Measurements from ENCODE around the gene PAQR8.

The PAQR8 gene

DNA sequence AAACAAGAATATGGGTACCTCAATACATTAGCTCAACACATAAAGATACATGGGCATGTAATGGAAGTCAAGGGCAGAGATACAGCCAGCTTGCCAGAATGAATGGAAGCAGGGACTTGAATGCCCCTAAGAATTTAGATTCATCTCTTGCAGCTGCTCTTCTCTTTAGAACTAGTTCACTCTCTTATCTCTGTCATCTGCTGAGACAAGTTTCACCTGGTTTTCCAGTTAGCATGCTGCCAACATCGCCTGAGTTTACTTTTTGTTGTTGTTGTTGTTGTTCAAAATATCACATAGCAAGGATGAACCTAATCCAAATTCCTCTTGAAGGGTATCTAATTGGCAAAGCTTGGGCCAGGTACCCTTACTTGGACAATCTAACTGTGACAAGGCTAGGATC lies 14.1 kb upstream of the PAQR8 start:
- DNase-seq (ENCODE audit: low read depth in 2 of 2) = no peak

DNA sequence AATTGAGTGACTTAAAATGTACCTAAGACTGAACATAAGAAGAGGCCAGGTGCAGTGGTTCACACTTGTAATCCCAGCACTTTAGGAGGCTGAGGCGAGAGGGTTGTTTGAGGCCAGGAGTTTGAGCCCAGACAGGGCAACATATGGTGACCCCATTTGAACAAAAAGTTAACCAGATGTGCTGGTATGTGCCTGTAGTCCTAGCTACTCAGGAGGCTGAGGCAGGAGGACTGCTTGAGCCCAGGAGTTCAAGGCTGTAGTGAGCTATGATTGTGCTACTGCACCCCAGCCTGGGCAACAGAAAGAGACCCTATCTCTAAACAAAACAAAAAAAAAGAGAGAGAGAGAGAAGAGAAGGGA lies 10.1 kb upstream of the PAQR8 start:
- DNase-seq (ENCODE audit: low read depth in 2 of 2) = no peak

DNA sequence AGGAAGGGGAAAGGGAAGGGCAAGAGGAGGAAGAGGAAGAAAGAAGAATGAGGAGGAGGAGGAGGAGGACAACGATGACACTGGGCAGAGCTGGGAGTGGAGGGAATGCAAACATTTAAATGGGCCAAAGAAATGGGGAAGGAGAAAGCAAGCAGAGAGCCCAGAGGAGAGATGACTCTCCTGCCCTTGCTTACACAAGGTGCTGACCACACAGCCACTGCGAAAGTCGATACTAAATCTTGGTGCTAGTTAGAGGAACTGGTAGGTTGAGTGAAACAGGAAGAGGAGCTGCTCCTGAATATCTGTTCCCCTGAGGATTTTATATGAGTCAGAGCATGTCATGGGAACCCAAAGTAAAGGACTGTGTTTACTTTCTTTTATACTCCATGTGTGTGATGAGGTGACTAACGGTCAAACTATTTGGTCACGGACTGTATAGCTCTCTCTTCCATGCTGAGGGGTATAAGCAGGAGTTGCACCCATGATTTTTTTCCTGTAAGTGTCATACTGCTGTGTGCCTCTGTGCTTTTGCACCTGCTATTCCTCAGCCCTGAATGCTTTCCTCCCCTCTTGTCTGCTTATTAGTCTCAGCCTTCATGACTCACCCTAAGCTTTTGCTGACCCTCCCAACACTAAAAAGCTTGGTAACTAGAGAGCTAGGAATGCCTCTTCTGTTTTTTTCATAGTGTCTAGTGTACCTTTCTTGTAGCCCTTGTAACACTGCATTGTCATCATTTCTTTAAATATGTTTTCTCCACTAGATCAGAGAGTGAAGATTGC lies 9.5 kb upstream of the PAQR8 start:
- DNase-seq (ENCODE audit: low read depth in 2 of 2) = no peak

DNA sequence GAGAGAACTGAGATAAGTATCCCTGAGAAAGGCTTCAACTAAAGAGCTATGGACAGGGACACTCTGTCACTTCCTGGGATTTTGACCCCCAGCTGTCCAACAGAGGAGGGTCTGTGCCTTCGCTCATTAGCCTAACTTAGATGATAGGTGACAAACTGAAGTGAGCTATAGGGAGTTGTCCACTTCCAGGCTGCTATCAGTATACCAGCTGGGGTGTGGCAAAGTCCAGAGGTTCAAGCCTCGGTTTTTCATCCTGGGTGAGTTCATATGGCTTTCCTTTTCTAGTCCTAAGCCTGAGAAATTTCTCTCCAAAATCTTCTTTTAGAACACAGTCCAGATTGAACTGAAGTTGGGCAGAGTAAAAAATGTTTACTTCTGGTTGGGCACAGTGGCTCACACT lies 5.9 kb upstream of the PAQR8 start:
- DNase-seq (ENCODE audit: low read depth in 2 of 2) = no peak

DNA sequence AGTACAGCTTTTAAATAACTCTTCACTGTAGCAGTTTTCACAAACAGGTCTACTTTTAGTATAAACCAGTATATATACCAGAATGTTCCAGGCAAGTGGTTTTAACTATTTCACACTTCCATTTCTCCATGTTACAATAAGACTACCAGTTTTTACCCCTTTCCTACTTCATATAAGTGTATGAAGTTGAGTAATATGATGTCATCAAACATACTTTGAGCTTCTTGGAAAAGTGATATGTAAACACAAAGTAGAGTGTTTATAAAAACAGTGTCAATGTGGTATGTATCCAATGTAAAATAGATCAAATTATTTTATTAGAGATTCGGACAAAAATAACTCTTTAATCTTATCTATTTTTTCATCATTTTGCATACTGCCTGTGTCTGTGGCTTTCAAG lies 2.5 kb upstream of the PAQR8 start:
- DNase-seq (ENCODE audit: low read depth in 2 of 2) = no peak

DNA sequence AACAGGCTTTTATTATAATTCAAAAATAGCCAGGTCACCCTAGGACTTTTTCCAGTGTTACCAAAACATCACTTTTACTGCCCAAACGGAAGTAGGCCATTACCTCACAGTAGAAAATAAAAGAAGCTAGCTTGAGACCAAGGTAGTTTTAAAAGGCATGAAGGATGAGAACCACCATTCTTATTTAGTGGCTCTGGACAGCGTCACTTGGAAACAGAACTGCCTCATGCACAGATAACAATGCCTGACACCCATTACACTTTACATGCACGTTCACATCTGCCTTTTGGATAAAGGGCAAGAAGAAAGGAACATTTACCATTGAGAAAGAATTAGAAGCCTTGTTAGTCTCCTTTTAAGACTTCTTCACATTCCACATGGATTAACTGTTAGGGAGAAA lies 1.9 kb upstream of the PAQR8 start:
- DNase-seq (ENCODE audit: low read depth in 2 of 2) = no peak

DNA sequence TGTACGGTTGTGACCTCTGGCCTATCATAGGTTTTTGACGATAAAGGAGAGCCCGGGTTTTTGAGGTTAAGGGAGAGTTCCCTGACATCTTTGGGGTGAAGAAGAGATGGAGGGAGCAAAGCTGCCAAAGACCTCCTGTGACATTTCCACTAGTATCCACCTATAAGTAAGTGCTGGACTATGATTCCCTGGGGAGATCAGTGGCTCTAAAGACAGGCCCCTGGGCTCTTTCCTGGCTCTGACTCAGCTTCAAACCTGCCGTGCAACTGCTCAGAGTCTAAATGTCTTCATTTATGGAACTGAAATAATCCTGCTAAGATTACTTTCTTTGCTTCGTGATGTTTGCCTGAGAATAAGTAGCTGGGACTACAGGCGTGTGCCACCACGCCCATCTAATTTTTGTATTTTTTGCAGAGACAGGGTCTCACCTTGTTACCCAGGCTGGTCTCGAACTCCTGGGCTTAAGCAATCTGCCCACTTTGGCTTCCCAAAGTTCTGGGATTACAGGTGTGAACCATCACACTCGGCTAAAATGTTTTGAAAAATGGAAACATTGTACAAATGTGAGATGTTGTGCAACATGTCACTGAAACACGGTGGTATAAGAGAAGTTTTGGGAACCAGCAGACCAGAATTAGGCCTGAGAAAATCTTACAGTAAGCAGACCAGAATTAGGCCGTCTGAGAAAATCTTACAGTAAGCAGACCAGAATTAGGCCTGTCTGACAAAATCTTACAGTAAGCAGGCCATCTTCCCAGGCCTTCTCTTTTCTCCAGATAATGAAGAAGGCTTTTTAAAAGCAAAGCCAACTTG lies 1.1 kb upstream of the PAQR8 start:
- no peak for DNase-seq (ENCODE audit: low read depth in 2 of 2)

DNA sequence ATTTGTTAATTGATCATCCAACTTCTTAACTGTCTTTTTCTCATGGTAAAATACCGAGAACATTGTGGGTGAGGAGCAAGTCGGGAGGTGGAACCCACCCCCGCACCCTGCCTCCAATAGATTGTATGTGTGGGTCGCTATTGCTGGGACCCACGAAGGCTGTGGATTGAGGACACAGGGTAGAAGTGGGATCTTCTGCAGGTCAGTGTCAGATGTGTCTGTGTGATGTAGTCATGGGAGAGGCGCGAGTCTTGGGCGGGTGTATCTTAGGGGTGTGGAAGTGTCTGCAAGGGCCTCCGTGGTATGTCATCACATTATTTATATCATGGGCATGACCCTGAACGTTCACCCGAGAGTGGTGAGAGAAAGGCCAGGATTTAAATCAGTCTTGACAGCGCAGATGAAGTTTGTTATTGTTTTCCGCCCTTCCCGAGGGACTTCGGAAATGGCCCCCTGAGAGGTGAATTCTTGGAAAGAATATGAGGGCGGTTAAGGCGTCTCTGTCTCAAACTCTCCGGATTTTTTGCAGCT lies 472 bp upstream of the PAQR8 start:
- no peak for DNase-seq (ENCODE audit: low read depth in 2 of 2)

DNA sequence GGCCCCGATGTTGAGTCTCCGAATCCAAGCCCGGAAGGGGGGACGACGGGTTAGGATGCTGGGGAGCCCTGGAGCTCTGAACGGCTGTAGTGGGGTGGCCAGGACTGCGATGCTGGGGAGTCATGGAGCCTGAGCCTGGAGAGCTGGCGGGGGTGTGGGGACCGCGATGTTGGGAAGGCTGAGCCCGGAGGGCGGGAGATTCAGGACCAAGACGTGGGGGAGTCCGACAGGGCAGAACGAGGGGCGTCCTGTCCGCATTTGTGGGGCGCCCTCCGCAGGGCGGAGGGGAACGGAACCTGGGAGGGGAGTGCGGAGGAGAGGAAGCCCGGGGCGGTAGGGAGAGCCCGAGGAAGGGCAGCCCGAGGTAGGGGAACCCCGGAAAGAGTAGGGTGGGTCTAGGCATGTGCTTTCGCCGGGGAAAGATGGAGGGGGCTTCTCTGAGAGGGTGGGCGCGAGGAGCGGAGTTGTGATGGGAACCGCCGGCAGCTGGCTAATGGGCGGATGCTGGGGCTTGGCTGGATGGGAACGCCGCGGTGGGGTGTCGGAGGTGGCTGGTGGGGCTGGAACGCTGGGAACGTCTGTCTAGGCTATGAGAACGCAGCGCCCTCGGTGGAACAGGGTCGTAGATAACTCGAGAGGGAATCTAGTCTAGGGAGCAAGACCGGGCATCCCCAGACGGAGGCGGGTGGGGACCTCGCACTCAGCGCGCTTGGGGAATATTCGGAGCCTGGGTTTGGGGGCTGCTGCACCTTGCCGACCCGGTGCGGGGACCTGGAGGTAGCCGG lies 684 bp downstream of the PAQR8 start:
- peak; percentile 19 to 26 for DNase-seq (ENCODE audit: low read depth in 2 of 2)

DNA sequence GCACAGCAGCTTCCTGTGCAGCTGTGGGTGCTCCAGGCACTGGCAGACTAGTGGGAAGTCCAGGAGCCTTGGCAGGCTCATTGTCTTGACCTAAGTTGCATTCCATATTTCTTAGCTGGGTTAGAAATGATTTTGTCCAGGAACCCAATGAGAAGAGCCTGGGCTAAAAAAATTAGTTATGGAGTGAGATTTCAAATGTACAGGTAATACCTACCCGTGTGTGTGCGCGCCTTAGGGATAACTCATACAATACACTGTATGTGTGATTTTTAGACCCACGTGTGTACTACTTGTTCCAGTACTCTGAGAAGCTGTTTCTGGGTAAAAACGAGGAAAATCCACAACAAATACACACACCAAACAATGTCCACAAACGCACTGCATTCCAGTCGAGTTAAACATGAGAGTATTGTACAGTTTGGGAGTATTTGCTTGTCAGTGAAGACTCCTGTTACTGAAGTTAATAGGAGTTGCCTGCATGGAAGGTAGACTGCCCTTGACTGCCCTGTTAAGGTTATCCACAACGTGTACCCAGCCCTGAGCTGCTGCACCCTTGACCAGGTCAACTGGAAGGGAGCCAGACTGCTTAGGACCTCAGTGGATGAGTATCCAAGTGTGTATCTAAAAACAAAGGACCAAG lies 1.4 kb downstream of the PAQR8 start:
- DNase-seq (ENCODE audit: low read depth in 2 of 2) = no peak

DNA sequence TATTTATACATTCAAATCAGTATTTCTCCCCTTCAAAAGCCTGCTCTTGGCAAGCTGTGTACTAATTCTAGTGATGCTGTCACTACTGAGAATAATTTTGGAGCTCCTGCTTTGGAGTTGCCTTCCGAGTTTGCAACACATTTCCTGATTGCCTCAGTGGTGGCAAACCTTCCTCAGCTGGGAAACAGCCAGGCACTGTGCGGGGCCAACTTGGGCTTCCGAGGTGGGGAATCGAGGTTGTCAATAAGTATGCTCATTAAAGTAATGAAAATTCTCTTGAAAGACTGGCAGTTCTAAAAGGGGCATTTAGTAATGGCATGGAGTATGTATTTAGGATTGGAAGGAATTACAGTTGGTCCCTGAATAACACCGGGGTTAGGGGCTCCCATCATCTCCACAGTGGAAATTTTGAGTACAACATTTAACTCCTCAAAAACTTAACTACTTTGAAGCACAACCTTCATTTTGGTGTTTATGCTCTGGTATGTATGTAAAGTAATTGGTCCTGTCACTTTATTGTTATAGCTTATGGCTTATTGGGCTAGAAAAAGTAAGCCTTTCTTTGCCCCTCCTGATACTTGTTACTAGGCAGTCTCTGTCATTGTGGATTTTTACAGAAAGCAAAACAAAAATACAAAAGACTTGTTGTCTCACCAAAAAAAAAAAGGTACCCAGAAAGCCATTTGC lies 2.7 kb downstream of the PAQR8 start:
- DNase-seq (ENCODE audit: low read depth in 2 of 2) = no peak

DNA sequence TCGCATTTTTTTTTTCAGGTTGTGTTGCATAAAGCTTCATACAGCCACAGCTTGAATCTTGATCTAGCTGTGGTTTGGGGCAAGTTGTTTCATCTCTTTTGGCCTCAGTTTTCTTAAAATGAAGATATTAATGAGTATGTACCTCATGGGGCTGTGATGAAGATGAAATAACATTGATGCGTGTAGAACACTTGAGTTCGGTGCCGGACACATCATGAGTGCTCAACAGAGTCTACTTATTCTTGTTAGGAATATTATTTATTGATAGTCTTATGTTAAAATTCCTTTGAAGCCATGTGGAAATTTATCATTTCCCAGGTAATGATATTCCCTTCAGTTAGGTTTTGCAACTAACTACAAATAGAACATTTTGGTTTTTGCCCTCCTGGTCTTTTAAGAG lies 3.4 kb downstream of the PAQR8 start:
- no peak for DNase-seq (ENCODE audit: low read depth in 2 of 2)

DNA sequence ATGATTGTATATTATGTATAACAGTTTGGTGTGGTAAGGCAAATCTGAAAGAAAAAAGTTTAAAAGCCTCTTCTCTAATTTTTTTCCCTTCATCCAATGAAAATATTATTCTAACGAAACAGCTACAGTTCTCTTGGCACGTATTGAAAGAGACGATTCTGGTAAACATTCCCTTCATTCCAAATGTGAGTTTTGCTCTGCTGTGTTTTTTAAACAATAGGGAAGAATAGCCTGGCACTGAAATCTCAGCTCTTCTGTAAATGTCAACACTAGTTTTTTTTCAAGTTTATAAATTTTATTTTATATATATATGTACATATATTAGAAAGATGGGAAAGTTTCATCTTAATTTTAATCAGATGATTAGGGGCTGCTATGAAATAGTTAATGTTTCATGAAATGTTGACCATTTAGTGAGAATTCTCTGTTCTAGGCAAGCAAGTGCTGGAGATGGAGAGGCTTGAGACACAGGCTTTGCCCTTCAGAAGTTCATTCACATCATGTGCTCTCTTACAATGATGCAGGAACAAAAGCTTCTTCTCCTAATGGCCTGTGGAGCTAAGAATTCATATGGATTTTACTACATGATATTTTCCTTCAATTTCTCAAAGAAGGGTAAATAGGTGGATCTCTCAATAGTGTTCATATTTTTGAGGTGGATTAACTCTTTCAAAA lies 4.1 kb downstream of the PAQR8 start:
- DNase-seq (ENCODE audit: low read depth in 2 of 2) = no peak

DNA sequence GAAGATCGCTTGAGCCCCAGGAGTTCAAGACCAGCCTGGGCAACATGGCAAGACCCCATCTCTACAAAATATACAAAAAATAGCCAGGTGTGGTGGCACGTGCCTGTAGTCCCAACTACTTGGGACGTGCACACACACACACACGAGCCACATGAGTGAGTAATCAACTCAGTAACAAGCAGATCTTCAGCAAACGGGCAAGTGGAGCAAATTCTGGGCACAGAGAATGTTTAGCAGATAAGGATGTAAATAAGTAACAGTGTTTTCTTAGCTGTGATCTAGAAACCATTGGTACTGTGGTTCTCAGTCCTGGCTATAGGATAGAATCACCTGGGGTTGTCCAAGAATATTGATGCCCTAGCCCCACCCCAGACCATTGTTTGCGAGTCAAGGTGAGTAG lies 6.1 kb downstream of the PAQR8 start:
- DNase-seq (ENCODE audit: low read depth in 2 of 2) = no peak

DNA sequence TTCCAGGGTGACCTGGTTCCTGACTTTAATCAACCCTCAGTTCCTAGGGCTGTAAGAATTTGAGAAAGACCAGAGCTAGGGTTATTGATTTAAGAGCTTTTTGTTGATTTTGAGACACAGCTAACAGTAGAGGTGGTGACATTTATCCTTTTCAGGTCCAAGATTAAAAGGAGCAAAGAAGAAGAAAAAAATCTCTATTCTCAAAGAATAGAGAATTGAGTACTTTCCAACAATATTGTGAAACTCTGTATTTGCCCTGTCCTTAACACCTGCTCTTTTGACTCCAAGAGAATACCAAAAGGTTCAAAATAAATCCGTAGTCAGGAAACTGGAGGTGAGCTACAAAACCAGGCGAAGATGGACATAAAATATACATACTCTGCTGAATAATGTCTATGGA lies 7.3 kb downstream of the PAQR8 start:
- DNase-seq (ENCODE audit: low read depth in 2 of 2) = no peak

DNA sequence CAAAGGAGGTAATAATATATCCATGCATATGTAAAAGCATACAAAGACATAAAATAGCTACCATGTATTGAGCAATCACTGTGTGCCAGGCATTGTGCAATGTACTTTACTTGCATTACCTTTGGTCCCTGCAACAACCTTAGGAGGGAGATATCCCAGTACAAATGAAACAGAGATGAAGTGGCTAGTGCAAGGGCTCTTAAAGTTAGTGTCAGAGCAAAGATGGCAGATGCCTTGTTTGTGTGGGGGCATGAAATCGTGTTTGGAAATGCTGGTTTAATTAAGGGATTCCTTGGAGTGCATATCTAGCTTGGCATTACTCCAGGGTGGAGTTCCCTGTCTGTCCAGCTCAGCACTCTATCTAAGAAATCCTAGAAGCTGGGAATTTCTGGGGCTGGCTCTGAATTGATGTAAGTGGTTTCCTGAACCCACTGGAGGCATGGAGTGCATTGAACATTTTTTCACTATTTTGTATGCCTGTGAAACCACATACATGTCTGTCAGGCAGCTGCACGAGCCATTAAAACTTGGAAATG lies 9.8 kb downstream of the PAQR8 start:
- no peak for DNase-seq (ENCODE audit: low read depth in 2 of 2)

DNA sequence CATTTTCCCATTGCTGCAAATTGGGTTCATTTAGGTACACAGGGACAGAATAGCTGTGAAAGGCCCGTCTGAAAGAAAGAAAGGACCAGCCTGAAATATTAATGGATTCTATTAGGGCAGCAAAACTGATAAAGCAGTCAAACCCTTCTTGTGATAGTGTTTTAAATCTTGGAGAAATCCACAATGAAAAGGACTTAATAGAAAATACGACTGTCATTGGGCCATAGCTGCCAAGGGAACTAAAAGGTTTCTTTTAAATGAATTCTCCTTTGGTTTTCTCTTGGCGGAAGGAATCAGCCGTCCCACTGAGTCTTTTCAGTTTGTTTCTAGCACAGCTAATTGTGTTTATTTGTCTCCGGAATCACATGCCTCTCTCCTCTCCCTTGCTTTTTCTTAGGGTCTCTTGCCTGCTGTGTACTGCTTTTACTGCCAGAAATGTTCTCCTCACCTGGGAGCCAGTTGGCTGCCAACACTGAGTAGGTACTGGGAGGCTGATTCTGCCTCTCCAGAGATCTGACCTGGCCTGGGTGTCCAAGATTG lies 11.3 kb downstream of the PAQR8 start:
- no peak for DNase-seq (ENCODE audit: low read depth in 2 of 2)

DNA sequence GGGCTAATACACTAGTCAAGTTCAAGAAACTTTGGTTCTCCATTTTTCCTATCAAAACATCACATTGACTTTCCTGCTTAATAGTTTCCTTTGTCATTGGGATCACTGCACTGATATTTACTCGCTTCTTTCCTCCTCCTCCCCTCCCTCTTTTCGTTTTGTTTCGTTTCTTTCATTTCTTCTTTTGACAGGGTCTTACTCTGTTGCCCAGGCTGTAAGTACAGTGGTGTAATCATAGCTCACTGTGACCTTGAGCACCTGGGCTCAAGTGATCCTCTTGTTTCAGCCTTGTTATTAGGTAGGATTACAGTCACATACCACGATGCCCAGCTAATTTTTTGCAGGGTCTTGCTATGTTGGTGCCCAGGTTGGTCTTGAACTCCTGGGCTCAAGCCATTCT lies 12.3 kb downstream of the PAQR8 start:
- no peak for DNase-seq (ENCODE audit: low read depth in 2 of 2)

DNA sequence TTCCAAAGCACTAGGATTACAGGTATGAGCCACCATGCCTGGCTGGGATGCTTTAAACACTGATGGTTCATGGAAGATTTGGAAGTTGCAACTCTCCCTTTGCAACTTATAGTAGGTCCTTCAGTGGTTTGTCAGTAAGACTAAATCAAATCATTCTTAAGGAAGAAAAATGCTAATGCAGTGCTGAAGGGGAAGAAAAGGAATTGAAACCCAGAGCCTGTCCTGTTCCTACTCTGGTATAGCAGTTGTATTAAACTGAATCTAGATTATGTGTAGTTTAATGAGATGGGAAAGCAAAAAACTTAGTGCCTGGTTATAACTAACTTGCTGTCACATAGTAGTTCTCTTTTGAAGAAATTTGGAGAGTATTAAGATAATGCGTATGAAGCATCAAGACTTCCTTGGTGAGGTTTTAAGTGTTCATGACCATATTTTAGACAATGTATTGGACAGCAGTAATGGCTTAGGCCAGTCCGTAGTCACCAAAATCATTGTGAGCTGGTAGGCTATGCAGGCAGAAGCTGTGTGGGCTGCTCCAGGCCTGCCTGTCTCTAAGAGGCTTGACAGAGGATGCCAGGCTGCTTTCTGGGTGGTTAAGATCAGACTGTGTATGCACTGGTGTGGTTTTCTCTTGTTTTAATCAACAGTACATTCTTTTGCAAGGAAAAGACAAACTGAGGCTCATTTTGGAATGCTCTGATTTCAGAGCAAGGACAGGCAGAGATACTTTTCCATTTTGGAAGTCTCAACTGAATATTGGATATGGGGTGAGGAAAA lies 14.0 kb downstream of the PAQR8 start:
- DNase-seq (ENCODE audit: low read depth in 2 of 2) = no peak

Measured in stimulated activated CD8-positive, alpha-beta memory T cell treated with anti-CD3 and anti-CD28 coated beads, Interleukin-15, amount 100 ng/mL, for 48 hours (primary cell).